NCI-H82 (cell line): ENCODE data around the gene EPHB3.

Source experiments
- DNase-seq: peaks from one replicate; lab custom pipeline; 2025; lab: John Stamatoyannopoulos, UW

EPHB3 gene

DNA sequence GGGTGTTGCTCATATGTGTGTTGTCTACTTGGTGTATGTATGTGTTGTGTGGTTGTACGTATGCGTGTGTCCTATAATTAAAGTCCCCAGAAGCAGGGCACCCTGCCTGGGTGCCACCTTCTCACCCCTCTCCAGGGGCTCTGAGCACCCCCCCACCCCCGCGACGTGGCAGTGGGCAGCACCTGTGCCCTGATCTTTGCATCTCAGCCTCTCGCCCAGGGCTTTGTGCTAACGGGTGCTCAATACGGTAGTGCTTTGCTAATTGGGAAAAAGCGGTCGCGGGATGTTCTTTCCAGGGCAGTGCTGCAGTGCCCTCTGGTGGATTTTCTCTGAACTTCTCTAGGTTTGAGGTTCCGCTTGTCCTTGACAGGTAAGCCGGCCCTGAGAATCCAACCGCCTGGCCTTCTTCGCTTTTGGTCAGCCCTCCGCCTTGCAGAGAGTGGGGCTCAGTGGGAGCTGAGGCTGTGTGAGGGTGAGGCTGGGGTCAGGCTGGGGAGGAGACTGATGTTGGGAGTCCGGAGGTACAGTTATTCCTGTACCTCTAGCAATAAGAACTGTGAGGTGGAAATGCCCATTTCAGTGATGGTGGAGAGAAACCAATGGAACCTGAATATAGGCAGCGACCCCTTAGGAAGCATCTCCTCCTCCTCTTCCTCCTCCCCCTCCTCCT, 17.6 kb upstream of the EPHB3 start:
- DNase-seq = peak; percentile 94

DNA sequence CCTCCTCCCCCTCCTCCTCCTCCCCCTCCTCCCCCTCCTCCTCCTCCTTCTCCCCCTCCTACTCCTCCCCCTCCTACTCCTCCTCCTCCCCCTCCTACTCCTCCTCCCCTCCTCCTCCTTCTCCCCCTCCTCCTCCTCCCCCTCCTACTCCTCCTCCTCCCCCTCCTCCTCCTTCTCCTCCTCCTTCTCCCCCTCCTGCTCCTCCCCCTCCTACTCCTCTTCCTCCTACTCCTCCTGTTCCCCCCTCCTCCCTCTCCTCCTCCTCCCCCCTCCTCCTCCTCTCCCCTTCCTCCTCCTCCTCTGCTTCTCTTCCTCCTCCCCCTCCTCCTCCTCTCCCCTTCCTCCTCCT, 17.1 kb upstream of the EPHB3 start:
- no peak for DNase-seq

DNA sequence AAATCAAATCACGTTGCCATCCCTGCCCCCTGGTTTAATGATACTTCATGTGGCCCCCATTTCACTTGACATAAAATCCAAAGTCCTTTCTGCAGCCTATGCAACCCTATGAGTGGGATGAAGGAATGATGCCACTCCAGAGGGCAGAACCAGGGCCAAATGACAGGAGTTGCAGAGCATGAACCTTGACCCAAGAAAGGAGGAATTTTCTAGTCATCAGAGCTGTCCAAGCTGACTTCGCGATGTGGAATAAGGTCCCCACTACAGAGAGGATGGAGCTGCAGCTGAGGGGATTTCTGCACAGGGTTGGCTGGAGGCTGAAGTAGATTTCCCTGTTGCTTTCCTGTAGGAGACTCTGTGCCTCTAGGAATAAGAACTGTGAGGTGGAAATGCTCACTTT, 15.8 kb upstream of the EPHB3 start:
- no peak for DNase-seq

DNA sequence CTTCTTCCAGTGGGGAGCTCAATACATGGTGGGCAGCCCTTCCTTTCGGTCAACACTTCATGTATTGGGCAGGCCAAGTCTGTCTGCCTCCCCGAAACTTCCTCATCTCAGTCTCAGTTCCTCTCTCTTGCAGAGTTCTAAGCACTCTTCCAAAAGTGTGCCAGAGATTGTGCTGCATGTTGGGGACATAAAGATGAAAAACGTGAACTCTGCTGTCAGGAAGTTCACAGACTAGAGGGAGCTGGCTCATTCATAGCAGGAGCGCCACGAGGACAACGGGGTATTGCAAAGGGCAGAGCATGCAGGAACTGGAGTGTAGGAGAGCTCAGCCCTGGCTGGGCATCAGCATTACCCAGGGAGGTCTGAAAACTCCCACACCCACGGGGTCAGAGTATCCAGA, 15.3 kb upstream of the EPHB3 start:
- DNase-seq = no peak

DNA sequence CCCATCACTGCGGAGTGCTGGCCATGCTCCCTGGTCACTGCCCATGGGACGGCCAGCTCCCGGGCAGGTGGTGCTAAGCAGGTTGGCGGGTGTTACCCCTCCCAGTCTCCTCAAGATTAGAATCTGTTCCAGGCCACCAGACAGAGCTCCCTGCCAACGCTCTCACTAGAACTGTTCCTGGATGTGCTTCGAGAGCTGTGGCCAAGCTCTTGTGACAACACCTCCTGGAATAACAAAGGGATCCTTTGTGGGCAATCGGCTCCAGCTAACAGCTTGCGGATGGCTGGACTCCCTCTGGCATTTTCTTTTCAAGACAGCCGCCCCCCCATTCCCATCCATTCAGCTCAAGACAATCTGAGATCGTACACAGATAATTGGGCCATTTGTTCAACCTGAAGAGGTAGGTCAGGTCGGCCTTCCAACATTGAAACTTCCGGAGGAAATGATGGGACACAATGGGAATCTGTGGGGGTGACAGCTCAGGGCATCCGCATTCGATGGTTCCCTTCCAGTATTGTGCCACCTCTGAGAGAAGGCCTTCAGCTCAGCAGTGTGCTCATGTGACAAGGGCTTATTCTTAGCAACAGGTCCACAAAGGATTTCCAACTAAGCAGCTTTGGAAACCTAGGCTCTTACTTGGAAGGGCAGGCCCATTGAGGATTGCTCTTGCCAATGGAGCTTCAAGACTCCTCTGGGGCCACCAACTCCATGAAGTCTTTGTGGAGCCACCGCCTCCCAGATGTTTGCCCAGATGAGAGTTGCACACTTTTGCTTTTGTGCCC, 11.6 kb upstream of the EPHB3 start:
- peak; percentile 55 for DNase-seq

DNA sequence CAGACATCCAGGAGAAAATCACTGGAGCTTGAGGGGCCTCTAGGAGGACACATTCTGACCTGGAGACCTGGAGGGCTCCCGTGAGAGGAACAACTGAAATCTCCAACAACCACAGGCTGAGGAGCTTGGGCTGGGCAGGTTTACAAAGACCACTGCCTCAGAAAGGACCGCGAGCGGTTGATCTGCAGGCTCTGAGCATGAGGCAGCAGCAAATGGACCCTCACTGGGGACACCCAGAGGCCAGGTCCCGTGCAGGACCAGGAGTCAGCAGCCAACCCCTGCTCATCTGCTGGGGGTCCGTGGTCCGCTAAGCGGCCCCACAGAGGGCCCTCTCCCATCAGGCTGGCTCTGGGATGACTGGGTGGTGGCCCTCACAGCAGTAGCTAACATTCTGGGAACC, 10.5 kb upstream of the EPHB3 start:
- DNase-seq = no peak

DNA sequence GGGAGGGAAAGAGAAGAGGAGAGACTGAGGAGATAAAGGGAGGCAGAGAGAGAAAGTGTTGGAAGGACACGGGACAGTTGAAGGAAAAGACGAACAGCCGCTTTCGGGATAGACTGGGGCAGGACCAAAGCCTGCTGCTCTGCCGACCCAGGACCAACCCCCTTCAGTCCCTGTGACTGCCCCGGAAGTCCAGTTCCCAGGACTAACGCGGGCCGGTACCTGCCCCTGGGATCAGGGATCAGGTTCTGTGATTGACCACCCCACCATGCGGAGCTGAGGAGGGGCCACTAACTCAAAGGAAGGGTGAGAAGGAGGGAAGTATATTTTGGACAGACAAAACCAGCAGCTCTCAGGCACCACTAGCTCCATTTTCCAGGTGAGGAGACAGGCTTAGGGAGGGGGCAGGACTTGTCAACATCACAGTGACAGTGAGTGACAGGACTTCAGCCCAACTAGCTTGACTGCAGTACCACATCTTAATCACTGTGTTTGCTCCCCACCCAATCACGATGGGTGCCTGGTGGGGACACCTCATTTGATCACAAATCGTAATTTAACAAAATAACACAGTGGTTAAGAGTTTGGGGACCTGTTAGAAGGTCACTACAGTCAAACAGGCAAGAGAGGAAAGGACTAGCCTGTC, 9.8 kb upstream of the EPHB3 start:
- DNase-seq = no peak

DNA sequence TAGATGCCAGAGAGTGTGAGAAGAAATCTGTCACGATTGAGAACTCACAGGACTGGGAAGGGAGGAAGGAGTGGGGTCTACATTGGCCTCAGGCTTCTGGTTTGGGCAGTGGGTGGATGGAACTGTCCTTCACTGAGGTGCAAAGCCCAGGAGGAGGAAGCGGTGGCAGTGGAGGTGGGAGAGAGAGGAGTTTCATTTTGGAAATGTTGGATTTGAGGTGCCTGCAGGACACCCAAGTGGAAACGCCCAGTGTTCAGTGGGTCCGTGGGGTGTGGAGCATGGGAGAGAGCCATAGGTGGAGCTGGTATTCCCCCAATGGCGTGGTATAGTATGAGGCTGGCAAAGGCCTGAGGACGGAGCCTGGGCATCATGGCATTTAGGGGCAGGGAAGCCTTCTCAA, 9.3 kb upstream of the EPHB3 start:
- no peak for DNase-seq

DNA sequence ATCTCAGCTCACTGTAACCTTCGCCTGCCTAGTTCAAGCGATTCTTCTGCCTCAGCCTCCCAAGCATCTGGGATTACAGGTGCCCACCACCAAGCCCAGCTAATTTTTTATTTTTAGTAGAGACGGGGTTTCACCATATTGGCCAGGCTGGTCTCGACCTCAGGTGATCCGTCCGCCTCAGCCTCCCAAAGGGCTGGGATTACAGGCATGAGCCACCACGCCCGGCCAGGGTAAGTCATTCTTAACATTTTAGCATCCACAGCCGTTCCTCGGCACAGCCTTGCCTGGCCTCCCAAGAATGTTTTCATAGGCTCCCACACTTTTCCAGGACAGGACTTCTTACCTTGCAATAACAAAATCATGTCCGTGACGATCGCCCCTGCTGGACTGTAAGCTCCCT, 8.7 kb upstream of the EPHB3 start:
- DNase-seq = no peak

DNA sequence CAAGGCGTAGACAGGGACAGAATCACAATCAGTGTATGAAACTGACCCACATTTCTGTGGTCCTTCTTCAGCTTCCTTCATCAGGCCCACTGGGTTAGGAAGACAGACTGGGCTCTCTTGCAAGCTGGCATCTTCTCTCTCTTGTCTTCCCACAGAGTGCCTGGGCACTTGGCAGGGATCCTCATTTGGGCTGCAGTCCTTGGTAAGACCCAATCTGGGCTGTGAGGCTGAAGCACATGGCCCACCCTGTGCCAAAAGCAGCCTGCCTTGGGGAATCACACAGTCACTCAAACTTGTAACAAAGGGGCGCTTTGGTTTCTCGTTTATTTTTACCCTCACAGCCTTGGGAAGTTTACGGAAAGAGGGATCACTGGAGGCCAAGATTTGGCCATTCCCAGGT, 8.2 kb upstream of the EPHB3 start:
- no peak for DNase-seq

DNA sequence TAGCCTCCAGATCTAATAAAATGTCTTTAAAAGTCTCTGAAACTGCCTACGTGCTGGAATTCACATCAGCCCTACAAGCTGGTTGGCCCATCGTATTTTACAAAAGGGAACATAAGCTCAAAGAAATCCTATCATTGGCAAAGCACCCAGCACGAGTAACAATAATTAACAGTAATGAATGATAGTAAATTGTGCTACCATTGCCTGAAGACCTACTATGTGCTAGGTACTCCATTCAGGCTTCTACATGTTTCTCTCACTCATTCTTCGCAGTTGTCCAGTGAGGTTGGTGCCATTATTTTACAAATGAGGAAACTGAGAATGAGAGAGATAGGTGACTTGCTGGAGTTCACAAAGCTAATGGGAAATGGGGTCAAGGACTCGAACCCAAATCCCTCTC, 7.1 kb upstream of the EPHB3 start:
- no peak for DNase-seq

DNA sequence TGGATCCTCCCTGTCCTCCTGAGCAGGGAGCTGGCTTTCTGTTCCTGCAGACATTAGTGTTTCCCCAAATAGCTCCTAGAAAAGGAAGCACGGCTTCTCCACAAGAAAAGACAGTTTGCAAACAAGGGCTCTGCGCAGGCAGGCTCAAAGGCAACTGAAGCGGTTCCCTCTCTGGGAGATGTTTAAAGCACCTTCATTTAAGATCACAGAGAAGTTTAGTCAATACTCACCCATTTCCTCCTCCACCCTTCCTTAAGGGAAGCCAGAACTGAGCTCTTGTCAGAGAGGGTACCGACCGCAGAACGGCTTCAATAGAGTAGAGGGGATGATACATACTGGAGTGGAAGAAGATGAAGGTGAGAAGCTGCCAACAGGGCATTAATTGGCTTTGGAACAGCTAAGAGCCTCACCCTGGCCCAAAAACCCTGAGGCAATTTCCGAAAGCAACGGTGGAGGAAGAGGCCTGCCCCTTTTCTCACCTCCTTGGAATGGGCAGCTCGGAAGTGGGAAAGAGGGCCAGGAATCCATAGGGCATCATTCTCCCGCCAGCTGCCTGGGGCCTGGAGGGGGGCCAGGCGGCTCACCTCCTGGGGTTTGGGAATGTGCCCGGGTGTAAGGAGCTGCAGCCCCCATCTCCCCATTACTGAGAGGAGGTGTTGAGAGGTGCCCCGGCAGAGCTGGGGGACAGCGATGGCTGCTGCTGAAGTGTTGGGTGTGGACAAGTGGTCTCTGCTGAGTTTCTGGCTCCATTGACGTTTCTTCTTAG, 4.8 kb upstream of the EPHB3 start:
- DNase-seq = no peak

DNA sequence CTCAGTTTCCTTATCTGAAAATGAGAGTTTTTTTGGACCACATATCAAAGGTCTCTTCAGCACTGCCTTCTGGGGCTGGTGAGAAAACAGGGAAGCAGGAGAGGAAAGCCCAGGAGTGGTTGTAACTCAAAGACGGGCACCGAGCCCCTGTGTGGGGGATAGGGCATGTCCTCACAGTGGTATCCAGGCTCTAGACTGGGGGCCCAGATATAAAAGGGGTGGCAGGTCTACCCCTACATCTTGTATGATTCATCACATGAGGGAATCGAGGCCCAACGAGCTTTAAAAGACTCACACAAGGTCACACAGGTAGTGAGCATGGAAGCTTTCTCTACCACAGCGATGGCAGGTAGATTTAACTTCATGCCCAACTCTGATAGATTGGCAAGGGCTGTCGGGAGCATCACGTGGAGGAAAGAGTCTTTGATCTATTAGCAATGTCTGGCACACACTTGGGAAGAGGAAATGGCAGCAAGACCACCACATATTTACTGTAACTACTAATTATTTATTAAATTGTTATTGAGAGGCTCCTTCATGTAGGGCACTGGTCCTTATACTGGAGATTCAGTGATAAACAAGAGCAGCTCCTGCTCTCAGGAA, 4.1 kb upstream of the EPHB3 start:
- no peak for DNase-seq

DNA sequence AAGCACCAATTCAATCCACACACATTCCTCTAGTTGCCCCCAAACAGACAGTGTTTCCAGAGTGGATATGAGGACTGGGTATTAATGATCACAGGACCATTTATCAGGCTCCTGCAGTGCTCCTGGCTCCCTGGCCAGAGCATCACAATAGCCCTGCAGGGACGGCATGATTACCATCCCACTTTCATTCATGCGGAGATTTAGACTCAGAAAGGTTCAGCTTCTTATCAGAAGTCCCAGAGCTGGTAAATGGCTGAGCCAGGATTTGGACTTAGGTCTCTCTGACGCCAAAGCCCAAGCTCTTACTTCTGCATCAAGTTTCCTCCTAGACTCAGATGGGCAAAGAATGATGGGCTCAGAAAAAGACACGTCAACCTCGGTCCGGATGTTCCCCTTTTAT, 2.9 kb upstream of the EPHB3 start:
- no peak for DNase-seq

DNA sequence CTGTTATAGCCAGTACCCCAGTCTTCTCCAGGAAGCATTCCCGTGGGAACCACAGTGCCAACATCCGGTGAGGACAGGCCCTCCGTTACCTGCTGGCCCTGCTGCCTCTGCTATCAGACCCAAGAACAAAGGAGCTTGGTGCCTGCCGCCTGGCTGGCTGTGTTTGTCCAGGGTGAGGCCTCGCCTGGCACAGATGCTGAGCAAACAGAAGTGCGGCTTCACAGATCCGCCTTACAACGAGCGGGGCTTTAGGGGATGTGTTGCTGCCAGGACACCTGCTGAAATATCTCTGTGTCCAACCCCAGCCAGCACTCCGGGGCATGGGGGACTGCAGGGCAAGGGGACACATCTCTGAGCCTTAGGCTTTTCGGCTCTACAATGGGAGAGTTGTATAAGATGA, 2.2 kb upstream of the EPHB3 start:
- DNase-seq = no peak

DNA sequence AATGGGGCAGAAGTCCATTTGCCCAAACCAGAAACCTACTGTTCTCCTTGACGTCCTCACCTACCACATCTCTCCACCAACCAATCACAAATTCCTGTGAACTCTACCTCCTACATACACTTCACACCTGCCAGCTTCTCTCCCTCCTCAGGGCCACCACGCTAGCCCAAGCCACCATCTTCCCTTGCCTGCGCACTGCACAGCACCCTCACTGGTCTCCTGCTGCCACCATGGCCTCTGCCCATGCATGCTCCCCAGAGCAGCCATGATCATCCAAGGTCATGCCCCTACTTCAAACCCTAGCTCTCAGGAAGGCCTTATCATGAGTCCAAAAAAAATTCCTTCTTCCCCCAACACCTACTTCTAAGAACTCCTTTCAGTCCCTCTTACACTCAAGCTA, 1.1 kb upstream of the EPHB3 start:
- no peak for DNase-seq

DNA sequence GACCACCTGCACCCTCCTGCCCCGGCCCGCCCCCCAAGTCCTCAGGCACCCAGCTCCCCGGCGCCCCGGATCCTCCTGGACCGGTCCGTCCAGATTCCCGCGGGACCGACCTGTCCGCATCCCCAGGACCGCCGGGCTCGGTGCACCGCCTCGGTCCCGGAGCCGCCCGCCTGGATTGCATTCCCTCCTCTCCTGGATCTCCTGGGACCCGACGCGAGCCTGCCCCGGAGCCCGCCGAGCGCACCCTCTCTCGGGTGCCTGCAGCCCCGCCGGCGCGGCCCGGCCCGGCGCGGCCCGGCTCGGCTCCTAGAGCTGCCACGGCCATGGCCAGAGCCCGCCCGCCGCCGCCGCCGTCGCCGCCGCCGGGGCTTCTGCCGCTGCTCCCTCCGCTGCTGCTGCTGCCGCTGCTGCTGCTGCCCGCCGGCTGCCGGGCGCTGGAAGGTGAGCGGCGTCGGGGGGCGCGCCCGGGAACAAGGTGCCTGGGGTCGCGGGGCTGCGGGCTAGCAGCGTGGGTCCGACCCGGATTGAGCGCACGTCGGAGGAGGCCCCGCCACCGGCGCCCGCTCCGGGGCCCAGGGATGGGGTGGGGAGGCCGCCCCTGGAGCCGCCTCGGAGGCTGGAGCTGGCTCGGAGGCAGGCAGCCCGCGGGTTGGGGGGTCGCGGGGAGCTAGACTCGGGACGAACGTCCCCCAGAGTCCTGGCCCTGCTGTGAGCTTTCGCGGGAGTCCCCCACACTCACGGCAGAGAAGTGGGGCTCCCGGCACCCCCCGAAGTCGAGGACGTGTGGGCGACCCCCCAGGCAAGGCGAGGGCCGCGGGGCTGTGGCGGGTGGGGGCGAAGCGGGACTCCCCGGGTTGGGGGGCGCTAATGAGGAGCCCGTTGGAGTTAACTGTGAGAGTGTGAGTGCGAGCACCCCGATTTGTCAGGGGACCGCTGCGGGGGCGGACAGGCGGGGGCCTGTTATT, 610 bp downstream of the EPHB3 start:
- DNase-seq = peak; percentile 62

DNA sequence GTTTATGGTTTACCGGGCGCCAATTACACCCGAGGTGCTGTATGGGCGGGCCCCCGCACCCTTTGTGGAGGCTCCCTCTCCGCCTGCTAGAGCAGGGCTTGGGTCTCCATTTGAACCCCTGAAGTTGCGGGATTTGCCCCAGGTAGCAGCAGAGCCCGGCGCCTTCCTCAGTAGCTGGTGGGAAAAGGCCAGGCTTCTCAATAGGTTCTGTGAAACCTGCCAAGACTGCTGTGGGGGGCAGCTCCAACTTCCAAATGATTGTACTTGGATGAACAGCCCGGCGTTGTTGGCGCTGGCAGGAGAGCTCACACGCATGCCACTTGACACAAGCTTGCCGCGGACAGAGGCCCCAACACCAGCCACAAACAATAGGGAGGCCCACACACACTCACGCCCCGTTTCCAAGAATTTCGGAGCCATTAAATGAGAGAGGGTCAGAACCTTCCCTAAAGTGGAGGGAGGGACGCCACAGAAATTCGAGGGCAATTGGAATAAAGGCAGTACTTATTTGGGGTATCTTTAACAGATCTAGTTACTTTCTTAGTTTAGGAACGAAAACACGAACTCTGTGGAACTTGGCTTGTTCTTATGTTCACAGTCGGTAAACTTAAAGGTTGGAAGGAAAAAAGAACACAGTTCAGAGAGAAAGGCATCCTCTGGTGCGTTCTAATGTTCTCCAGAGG, 1.4 kb downstream of the EPHB3 start:
- DNase-seq = peak; percentile 51

DNA sequence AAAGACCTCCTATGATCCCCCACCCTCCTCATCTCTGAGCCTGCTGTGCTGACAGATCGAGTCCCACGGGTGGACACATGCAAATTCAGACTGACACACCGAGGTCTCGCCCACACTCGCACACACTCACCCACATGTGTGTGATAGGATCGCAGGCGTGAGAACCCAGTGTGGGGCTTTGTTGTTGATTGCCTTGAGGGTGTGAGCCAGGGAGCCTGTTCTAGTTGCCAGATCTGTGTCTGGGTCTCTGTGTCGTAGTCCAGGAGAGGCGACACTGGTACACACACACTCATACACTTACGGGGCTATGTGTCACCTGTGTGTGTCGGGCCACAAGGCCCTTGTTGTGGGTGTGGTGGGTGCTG, 2.0 kb downstream of the EPHB3 start:
- DNase-seq = no peak

DNA sequence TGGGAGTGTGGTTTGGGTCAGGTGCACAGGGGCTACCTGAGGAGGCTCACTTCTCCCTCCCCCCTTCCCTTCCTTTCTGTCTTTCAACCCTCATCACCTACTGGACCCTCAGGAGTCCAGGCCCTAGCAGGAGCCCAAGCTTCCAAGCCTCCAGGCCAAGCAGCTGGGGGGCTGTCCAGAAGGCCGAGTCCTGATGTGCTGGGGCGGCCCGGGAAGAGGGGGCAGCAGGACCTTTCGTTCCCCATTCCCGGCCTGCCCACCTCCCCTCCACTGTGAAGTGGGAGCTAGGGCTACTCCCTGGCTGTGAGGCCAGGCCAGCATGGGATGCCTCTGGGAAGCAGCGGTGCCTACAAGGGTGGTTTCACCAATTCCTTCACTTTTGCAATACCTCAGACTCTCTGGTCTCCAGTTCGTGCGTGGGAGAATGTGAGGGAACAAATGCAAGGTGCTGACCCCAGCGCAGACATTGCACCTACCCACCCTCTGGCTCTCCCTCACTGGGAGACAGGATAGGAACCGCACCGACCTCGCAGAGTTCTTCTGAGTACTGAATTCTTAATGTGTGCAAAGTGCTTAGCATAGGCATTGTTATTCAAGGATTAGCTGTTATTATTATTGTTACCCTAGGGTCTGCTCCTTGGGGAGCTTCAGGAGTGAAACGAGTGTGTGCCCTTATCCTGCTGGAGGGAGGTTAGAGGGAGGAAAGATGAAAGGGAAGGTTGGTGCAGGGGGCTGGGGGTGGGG, 2.5 kb downstream of the EPHB3 start:
- no peak for DNase-seq
